K562 (cell line): ENCODE measurements around the gene MND1. TPM values are rescaled to one million over a fixed set of nuclear protein-coding genes. Genes with fewer than 3 reads are reported as not detected.

Experiments
- CBX5 ChIP-seq: IDR thresholded peaks from 2 replicates; pipeline ENCODE4 v1.6.1; 2014; ENCODE audit warnings: low read depth, borderline replicate concordance
- CHD1 ChIP-seq: fragments of 200-600 bp; sonication (generic); IDR thresholded peaks from one replicate; pipeline ENCODE4 v1.6.1; 2012; ENCODE audit warnings: mild to moderate bottlenecking, moderate library complexity, low read length, inconsistent platforms
- DMBX1 ChIP-seq: fragments of 250-450 bp; sonication (Bioruptor Pico); IDR thresholded peaks from 2 replicates; pipeline ENCODE4 v1.8.0; 2022; ENCODE audit warnings: inconsistent platforms, mild to moderate bottlenecking, moderate library complexity, borderline replicate concordance
- EP400 ChIP-seq: fragments of 450-650 bp; IDR thresholded peaks from 2 replicates; pipeline ENCODE4 v1.6.1; 2017; ENCODE audit warnings: antibody characterized with exemption, mild to moderate bottlenecking, moderate library complexity
- KDM2B ChIP-seq: fragments of 250-450 bp; sonication (Bioruptor Pico); IDR thresholded peaks from 2 replicates; pipeline ENCODE4 v1.8.0; 2021; ENCODE audit warnings: mild to moderate bottlenecking, moderate library complexity
- L3MBTL2 ChIP-seq: fragments of 450-650 bp; IDR thresholded peaks from 2 replicates; pipeline ENCODE4 v1.6.1; 2016; ENCODE audit warnings: mild to moderate bottlenecking, moderate library complexity
- NCOA2 ChIP-seq, 2 experiments: fragments of 450-650 bp; IDR thresholded peaks; 2 replicates each; pipeline ENCODE4 v1.6.1; 2018; ENCODE audit warnings: mild to moderate bottlenecking in 2 of 2, moderate library complexity in 1 of 2; ENCODE audit not compliant: partially characterized antibody in 2 of 2
- SNRNP70 ChIP-seq: fragments of 200-400 bp; formaldehyde crosslinking; optimal IDR thresholded peaks from 2 replicates; pipeline ENCODE3; 2017; ENCODE audit warnings: low read depth, low read length
- SREBF2 ChIP-seq: sonication (generic); formaldehyde crosslinking; IDR thresholded peaks from 2 replicates; pipeline ENCODE4 v1.4.0; 2020; ENCODE audit warnings: mild to moderate bottlenecking, missing genetic modification reagents
- TARDBP ChIP-seq: fragments of 450-650 bp; IDR thresholded peaks from 2 replicates; pipeline ENCODE4 v1.6.1; 2016
- ZNF121 ChIP-seq: sonication (generic); formaldehyde crosslinking; conservative IDR thresholded peaks from 2 replicates; pipeline ENCODE4 v1.8.0; 2022; ENCODE audit warnings: missing genetic modification reagents
- ZNF140 ChIP-seq: fragments of 250-450 bp; sonication (Bioruptor Pico); IDR thresholded peaks from 2 replicates; pipeline ENCODE4 v1.8.0; 2021; ENCODE audit warnings: moderate library complexity, mild to moderate bottlenecking, inconsistent platforms
- ZNF143 ChIP-seq: sonication (generic); formaldehyde crosslinking; IDR thresholded peaks from 2 replicates; pipeline ENCODE4 v1.9.0; 2022; ENCODE audit warnings: mild to moderate bottlenecking, missing genetic modification reagents
- ZNF518B ChIP-seq: fragments of 250-450 bp; sonication (Bioruptor Pico); IDR thresholded peaks from 2 replicates; pipeline ENCODE4 v1.5.0; 2021; ENCODE audit warnings: mild to moderate bottlenecking, moderate library complexity
- polyA plus RNA-seq, 8 experiments: library from polyadenylated mRNA; depleted of rRNA in 4 of 8; stranded (reverse) in 5 of 8; unstranded in 3 of 8; fragments of >200 nt; fragmentation: Nextera tagmentation in 2 of 8; fragmentation: Illumina TruSeq in 1 of 8; extraction: Ambion mirVana in 2 of 8; extraction: Trizol in 1 of 8; gene quantifications; 2 replicates each; pipeline versions ENCODE4 v1.2.1 to v1.2.3, GENCODE V29; 2011 to 2014; ENCODE audit warnings: inconsistent platforms in 1 of 8, missing spikeins in 1 of 8
- total RNA-seq, 7 experiments: library from RNA; depleted of rRNA in 6 of 7; stranded (reverse); fragments of >200 nt in 6 of 7; fragmentation: Illumina TruSeq in 2 of 7; extraction: Trizol in 2 of 7; gene quantifications; 2 replicates each; pipeline versions ENCODE4 v1.2.1 to v1.2.3, GENCODE V29; 2011 to 2021; ENCODE audit warnings: low replicate concordance in 1 of 7
- TF ChIP-seq, protein P1 (sequence below): fragments of 200-800 bp; sonication (Bioruptor generic); IDR thresholded peaks from 2 replicates; pipeline ENCODE4 v1.6.1; 2017; ENCODE audit warnings: missing genetic modification characterization, missing compliant biosample characterization

The MND1 gene
- total and polyA plus RNA-seq, 9 of the 15 experiments (the other 6 are each of a cell fraction or from before 2014, with no cell fraction given), result 35.3 to 94.1 (median 59.9) TPM

- TF ChIP-seq ZNF518B (no peak), CHD1 (no peak), EP400 (no peak), SREBF2 (no peak), L3MBTL2 (0 out of 2 replicates have a peak, but pooled peaks have one; percentile 27), ZNF140 (CRISPR knock-in tag) (no peak), ZNF143 (CRISPR knock-in tag) (no peak), NCOA2 (IDR thresholded peaks at IDR 0.05; ENCODE audit: partially characterized antibody in 2 of 2) (no peak), SNRNP70 (no peak), KDM2B (CRISPR knock-in tag) (no peak), ZNF121 (CRISPR knock-in tag) (no peak), CBX5 (no peak), TARDBP (no peak), DMBX1 (CRISPR knock-in tag) (no peak)
- TF ChIP-seq, protein P1, sequence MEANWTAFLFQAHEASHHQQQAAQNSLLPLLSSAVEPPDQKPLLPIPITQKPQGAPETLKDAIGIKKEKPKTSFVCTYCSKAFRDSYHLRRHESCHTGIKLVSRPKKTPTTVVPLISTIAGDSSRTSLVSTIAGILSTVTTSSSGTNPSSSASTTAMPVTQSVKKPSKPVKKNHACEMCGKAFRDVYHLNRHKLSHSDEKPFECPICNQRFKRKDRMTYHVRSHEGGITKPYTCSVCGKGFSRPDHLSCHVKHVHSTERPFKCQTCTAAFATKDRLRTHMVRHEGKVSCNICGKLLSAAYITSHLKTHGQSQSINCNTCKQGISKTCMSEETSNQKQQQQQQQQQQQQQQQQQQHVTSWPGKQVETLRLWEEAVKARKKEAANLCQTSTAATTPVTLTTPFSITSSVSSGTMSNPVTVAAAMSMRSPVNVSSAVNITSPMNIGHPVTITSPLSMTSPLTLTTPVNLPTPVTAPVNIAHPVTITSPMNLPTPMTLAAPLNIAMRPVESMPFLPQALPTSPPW (CRISPR knock-in tag), result no peak
These were observed 8.8 kb upstream of the MND1 start (continued) for GRCh38 chr4:153335665-153336064.
